Measurements from ENCODE around the gene DBNDD1.
"Not testable (repeated sequence)": the region's sequence is repeated elsewhere in the genome, so short reads cannot be mapped to it uniquely, and the experiment has no call there.

Gene DBNDD1

DNA sequence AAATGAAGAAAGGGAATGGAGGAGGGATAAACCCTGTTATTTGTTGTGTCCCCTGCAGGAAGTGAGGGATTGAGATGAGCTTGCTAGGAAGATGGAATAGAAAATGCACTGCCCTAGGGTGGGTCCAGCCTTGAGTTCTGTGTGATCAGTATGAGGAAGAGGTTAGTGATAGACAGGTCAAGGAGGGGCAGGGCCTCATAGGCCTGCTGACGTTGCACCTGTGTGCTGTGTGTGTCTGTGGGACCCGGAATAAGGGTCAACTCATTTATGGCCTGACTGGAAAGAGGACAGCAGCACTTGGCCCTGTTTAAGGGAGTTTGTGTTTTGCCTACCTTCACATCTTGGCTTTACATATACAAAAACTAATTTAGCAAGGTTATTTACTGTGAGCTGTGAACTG lies 44.4 kb downstream of the DBNDD1 start:
- TF ChIP-seq, protein P1, sequence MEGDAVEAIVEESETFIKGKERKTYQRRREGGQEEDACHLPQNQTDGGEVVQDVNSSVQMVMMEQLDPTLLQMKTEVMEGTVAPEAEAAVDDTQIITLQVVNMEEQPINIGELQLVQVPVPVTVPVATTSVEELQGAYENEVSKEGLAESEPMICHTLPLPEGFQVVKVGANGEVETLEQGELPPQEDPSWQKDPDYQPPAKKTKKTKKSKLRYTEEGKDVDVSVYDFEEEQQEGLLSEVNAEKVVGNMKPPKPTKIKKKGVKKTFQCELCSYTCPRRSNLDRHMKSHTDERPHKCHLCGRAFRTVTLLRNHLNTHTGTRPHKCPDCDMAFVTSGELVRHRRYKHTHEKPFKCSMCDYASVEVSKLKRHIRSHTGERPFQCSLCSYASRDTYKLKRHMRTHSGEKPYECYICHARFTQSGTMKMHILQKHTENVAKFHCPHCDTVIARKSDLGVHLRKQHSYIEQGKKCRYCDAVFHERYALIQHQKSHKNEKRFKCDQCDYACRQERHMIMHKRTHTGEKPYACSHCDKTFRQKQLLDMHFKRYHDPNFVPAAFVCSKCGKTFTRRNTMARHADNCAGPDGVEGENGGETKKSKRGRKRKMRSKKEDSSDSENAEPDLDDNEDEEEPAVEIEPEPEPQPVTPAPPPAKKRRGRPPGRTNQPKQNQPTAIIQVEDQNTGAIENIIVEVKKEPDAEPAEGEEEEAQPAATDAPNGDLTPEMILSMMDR (IDR thresholded peaks at IDR 0.05; ENCODE audit: low read length, missing control alignments): no peak
- no peak overlapping the region for H3K4me3 ChIP-seq (replicated peaks; ENCODE audit: low read depth, low read length)
- DNase-seq (ENCODE audit: low read depth): no peak

DNA sequence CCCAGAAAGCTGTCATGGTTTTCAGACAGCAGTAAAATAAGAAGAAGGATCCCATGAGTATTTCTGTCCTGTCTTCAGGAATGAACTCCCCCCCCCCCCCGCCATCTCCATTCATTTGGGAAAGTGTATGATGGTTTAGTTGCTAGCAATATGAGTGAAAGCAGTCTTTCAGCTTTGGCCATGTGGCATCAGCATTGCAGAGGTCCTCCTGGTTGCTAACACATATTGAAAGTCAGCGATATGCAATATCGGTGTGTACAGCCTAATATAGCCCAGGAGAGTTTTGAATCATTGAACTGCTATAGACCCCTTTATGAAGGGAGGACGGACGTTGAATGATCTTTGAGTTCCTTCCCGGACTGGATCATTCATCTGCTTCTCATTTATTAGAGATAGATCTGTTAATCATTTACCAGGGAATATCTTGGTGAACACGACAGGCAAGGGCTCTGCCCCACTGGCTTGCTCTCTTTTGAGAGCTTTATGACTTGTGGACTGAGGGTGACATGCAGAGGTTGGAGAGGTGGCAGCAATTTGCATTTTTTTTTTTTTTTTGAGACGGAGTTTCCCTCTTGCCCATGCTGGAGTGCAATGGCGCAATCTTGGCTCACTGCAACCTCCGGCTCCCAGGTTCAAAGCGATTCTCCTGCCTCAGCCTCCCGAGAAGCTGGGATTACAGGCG lies 45.5 kb downstream of the DBNDD1 start:
- H3K4me3 ChIP-seq (replicated peaks; ENCODE audit: low read depth, low read length): peak overlapping the region; percentile 95
- DNase-seq (ENCODE audit: low read depth): no peak
- TF ChIP-seq, protein P1 (IDR thresholded peaks at IDR 0.05; ENCODE audit: low read length, missing control alignments): no peak

DNA sequence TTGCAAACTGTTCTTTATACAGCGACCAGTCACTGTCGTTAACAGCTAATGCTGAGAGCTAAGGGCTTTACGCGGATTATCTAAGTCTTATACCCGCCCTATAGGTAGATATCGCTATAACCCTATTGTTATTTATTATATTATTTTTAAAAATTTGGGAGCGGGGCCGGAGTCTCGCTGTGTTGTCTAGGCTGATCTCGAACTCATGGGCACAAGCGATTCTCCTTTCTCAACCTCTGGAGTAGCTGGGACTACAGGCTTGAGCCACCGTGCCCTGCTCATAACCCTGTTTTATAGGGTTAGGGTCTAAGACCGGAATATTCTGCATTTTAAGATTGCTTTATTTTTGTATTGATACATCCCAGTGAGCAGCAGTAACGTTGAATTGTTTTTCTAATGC lies 46.0 kb downstream of the DBNDD1 start:
- TF ChIP-seq, protein P1 (IDR thresholded peaks at IDR 0.05; ENCODE audit: low read length, missing control alignments): no peak
- no peak for DNase-seq (ENCODE audit: low read depth)
- H3K4me3 ChIP-seq (replicated peaks; ENCODE audit: low read depth, low read length): peak overlapping the region; percentile 95

DNA sequence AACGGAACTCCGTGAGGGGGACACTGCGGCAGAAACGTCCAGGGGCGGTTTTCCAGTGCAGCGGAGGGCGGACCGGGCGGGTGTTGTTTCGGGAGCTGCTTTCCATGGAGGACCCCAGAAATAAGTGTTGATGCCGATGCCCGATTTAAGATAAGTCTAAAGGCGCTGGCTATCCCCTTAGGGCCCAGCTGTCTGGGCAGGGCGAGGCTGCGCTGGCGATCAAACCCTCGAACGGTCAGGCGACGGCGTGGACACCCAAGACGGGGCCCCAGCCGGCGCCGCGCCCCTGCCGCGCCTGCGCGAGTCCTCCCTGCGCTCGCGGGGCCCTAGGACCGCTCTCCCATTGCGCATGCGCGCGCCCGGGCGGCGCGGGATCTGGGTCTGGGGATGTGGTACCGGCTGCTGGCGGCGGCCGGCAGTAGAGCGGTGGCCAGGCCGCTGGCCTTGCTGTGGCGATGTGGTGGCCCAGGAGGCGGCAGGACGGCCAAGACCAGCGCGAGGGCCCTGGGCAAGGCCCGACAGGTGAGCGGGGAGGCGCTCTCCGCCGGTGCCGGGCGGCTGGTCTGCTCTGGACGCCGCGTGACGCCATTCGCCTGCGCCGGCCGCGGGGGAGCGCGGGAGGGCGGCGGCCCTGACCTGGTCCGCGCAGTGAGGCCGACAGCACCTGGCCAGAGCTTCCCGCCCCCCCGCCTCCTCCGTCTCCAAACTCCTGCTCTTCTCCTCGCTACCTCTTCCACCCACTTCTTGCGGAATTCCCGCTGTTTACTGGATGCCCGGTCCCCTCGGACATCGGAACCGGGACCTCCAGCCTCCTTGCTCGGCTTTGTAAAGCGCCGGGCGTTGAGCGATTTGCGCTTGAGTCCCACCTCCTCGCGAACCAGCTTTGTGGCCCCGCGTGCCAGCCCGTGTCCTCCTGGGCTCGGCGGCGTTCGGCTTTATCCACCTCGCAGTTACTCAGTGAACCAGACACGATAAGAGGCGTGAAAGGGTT lies 46.7 kb downstream of the DBNDD1 start:
- peak overlapping the region; percentile 95 for H3K4me3 ChIP-seq (replicated peaks; ENCODE audit: low read depth, low read length)
- TF ChIP-seq, protein P1 (IDR thresholded peaks at IDR 0.05; ENCODE audit: low read length, missing control alignments): no peak

DNA sequence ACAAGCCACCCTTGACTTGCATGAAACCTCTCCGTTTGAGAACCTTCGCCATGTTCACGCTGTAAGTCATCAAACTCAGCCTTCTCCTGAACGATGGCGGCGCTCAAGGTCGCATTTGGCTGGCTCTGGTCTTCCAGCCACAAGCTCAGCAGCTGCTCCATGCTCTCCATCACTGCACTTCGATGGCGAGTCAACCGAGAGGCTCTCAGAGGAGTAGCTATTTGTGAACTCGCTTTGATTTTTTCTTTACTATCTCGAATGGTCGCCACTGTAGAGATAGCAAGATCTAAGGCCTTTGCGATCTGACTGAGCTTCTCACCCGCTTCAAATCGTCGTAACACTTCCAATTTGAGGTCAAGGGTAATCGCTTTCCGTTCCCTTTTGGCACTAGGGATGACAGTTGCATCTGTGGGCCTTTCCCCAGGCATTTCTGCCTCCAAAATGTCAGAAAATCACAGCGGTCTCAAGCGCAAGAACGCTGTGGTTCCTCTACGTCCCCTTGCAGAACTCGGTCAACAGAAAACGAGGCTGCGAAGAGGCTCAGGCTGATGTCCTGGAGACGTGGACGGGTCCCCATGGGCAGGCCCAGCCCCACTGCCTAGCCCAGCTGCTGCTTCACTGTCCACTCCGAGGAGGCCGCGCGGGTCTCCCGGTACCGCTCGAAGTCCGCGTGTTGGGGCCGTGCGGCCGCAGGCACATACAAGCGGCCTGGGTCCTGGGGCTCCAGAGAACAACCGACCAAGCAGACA lies 47.6 kb downstream of the DBNDD1 start:
- TF ChIP-seq, protein P1 (IDR thresholded peaks at IDR 0.05; ENCODE audit: low read length, missing control alignments): no peak
- peak; percentile 3 for DNase-seq (ENCODE audit: low read depth)
- peak overlapping the region; percentile 95 for H3K4me3 ChIP-seq (replicated peaks; ENCODE audit: low read depth, low read length)

More for the DNA sequence above, 46.7 kb downstream of the DBNDD1 start:
- peak; percentile 92 for DNase-seq (ENCODE audit: low read depth)

DNA sequence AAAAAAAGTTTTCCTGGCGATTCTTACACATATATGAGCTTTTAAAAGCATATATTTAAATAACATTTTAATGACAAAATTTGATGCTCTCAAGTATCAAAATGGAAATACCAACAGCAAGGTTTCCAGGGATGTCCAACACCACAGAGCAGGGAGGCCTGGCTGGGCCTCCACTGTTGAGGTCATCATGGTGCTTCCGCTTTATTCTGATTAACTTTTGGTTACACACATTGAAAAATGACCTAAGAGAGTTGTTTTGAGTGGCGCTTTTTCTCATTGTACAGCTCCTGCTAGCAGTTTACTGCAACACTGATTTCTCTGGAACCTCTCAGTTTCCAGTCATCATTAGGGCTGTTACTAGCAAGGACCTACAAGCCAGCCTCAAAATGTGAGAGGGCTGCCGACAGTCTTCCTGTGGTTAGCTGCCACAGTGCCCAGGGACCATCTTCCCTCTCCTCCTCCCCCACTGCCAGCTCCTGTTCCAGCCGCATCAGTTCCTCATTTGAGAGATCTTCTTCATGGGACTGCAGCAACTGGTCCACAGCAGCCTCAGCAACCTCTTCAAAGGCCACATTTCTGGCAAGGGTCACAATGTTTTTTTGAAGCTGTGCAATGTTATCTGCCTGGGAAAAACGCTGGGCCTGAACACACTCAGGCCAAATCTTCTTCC lies 49.4 kb downstream of the DBNDD1 start:
- H3K4me3 ChIP-seq (replicated peaks; ENCODE audit: low read depth, low read length): no peak overlapping the region
- TF ChIP-seq, protein P1 (IDR thresholded peaks at IDR 0.05; ENCODE audit: low read length, missing control alignments): no peak
- no peak for DNase-seq (ENCODE audit: low read depth)

DNA sequence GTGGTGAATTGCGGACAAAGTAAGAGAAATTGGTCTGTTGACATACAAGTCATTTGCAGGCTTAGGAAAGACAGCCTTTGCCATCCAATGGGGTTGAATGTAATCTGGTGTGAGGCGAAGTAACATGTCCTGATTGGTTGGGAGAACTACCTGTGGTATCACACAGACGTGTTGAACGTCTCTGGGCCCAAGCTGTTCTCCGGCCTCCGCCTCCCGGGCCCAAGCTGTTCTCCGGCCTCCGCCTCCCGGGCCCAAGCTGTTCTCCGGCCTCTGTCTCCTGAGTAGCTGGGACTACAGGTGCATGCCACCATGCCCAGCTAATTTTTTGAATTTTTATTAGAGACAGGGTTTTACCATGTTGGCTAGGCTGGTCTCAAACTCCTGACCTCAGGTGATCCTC lies 51.2 kb downstream of the DBNDD1 start:
- DNase-seq (ENCODE audit: low read depth); H3K4me3 ChIP-seq (replicated peaks; ENCODE audit: low read depth, low read length): not testable (repeated sequence)

DNA sequence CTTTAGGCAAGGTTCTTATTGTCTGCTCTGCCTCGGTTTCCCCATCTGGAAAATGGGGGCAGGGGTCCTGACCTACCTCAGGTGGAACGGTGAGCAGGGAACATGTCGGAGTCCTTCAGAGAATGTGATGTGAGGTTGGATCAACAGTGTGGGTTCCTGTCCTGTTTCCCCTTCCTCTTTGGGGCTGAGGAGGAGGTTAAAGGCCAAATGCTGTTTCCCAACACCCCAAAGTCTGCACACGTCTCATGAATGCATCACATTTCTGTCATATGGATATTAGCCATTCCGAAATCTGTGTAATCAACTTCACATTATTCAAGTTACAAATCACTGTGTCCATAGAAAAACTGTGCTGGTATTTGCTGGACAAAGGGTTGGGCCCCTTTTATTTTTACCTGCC lies 51.8 kb downstream of the DBNDD1 start:
- not testable (repeated sequence) for H3K4me3 ChIP-seq (replicated peaks; ENCODE audit: low read depth, low read length); DNase-seq (ENCODE audit: low read depth)

Measured in fibroblast of pulmonary artery (primary cell).